H1 (cell line): ENCODE measurements around the gene BHLHE23.

Experiments used
- CTBP2 ChIP-seq: IDR thresholded peaks from 2 replicates; pipeline ENCODE4 v1.7.0; 2011; ENCODE audit warnings: borderline replicate concordance, mild to moderate bottlenecking, moderate library complexity, mixed read lengths, low read length; ENCODE audit not compliant: insufficient read depth, insufficient read length
- EZH2 ChIP-seq: fragments of 200-600 bp; sonication (generic); IDR thresholded peaks from 2 replicates; pipeline ENCODE4 v1.7.1; 2012; ENCODE audit warnings: low read depth, mild to moderate bottlenecking, moderate library complexity, low read length, inconsistent platforms; ENCODE audit not compliant: severe bottlenecking
- TAF1 ChIP-seq: IDR thresholded peaks from 2 replicates; pipeline ENCODE4 v1.6.1; 2011; ENCODE audit warnings: mild to moderate bottlenecking, low read depth, low read length
- TF ChIP-seq, protein P1 (sequence below), 3 experiments: IDR thresholded peaks; 1 replicate in 2 of 3; 2 replicates in 1 of 3; pipeline versions ENCODE4 v1.5.1 to v1.6.1; 2011; ENCODE audit warnings: low read length in 3 of 3, mild to moderate bottlenecking in 3 of 3, inconsistent platforms in 2 of 3, low read depth in 1 of 3, moderate library complexity in 1 of 3; ENCODE audit not compliant: insufficient read depth in 1 of 3; ENCODE audit errors: control extremely low read depth in 1 of 3
- TF ChIP-seq, protein P2 (sequence below): IDR thresholded peaks from 2 replicates; pipeline ENCODE4 v1.6.1; 2012; ENCODE audit warnings: inconsistent platforms

DNA sequence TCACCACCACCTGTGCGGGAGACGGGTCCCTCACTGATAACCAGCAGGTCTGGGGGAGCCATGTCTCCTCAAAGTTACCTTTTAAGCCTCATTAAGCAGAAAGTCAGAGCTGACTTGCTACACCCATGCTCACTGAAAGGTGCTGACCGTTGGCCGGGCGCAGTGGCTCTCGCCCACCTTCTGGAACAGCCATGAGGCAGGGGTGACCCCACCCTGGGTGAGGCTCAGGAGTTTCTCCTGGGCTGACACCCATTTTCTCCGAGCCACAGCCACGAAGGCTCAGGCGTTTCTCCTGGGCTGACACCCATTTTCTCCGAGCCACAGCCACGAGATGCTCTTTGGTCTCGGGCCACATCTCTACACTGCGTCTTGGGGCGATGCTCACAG, 10.2 kb downstream of the BHLHE23 start:
- TF ChIP-seq, protein P1, sequence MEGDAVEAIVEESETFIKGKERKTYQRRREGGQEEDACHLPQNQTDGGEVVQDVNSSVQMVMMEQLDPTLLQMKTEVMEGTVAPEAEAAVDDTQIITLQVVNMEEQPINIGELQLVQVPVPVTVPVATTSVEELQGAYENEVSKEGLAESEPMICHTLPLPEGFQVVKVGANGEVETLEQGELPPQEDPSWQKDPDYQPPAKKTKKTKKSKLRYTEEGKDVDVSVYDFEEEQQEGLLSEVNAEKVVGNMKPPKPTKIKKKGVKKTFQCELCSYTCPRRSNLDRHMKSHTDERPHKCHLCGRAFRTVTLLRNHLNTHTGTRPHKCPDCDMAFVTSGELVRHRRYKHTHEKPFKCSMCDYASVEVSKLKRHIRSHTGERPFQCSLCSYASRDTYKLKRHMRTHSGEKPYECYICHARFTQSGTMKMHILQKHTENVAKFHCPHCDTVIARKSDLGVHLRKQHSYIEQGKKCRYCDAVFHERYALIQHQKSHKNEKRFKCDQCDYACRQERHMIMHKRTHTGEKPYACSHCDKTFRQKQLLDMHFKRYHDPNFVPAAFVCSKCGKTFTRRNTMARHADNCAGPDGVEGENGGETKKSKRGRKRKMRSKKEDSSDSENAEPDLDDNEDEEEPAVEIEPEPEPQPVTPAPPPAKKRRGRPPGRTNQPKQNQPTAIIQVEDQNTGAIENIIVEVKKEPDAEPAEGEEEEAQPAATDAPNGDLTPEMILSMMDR (IDR thresholded peaks at IDR 0.05; ENCODE audit: control extremely low read depth in 1 of 3, insufficient read depth in 1 of 3, low read depth in 1 of 3, low read length in 3 of 3), result no peak
- no peak for TF ChIP-seq EZH2
- no peak for TF ChIP-seq TAF1
- TF ChIP-seq, protein P2, sequence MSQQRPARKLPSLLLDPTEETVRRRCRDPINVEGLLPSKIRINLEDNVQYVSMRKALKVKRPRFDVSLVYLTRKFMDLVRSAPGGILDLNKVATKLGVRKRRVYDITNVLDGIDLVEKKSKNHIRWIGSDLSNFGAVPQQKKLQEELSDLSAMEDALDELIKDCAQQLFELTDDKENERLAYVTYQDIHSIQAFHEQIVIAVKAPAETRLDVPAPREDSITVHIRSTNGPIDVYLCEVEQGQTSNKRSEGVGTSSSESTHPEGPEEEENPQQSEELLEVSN, result no peak
- no peak for TF ChIP-seq CTBP2
